Inflammatory macrophage treated with lipopolysaccharide for 1 hour (primary cell): Measurements from ENCODE around the gene KPTN.

Experiments used
- DNase-seq, 2 donors: peaks; one replicate each; pipeline ENCODE4 v3.0.0-alpha.2; 2020 to 2022

The KPTN gene

GRCh38 chr19:47432091-47432490 is 51.9 kb downstream of the KPTN start:
- no peak for DNase-seq

GRCh38 chr19:47430041-47430802 is 53.8 kb downstream of the KPTN start:
- peak; percentile 39 to 44 for DNase-seq

- no peak for DNase-seq
Observed at GRCh38 chr19:47429140-47429793, 54.8 kb downstream of the KPTN start.

DNA sequence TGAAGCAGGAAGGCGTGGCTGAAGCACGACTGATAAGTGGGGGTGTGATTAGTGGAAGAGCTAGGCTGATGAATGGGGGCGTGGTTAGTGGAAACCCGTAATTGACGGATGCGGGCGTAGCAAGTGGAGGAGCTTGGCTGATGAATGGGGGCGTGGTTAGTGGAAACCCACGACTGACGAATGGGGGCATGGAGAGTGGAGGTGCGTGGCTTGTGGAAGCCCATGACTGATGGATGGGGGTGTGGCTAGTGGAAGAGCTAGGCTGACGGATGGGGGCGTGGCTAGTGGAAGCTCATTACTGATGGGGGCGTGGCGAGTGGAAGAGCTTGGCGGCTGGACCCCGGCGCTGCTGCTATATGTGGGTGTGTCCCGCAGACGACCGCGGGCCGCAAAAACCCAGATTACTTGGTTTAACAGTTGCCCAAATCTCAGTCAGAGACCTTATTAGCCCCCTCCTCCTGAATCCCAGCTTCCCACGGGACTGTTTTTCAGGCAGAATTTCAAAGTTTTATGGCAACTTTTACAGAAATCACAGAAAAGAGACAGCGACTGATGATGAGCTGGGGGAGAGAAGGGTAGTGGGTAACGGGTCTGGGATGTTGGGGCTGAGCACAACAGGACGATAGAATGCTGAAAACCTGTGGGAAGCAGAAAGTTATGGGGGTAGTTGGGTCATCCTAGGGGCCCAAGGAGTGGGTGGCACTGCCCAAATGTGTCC is 55.7 kb downstream of the KPTN start:
- peak; percentile 80 to 83 for DNase-seq

- DNase-seq: peak in 1 of 2 donors; percentile 76
Observed at GRCh38 chr19:47427241-47428176, 56.5 kb downstream of the KPTN start.
